ENCODE data around the gene CAMSAP1. TPM values are rescaled to one million over a fixed set of nuclear protein-coding genes. Genes with fewer than 3 reads are reported as not detected.

CAMSAP1 gene
- total and polyA plus RNA-seq, 4 donors: 41.7 to 58.8 (median 45.0) TPM

GRCh38 chr9:135811801-135812200 is 95.5 kb downstream of the CAMSAP1 start:
- WGBS (ENCODE audit: insufficient coverage): 16% methylated on average over 10 of the region's 11 CpGs
- no peaks in the 10 kb centered on the region for H3K27me3 ChIP-seq (ENCODE audit: control insufficient read depth, insufficient read depth, low read length)
- peaks cover 10% of the 10 kb centered on the region for H3K4me1 ChIP-seq (ENCODE audit: control insufficient read depth, insufficient read depth, low read length)
- H3K27ac ChIP-seq (ENCODE audit: low read depth, low read length): no peak overlapping the region
- H3K4me3 ChIP-seq (ENCODE audit: low read depth, low read length): no peak overlapping the region
- H3K9me3 ChIP-seq (ENCODE audit: control insufficient read depth, insufficient read depth, low read length): no peaks in the 10 kb centered on the region
- peak; percentile 17 to 89 (median 39) for DNase-seq (ENCODE audit: low read depth in 4 of 6, low spot score in 6 of 6)
- H3K36me3 ChIP-seq (ENCODE audit: control insufficient read depth, insufficient read depth, low read length): peaks cover 59% of the 10 kb centered on the region

DNA sequence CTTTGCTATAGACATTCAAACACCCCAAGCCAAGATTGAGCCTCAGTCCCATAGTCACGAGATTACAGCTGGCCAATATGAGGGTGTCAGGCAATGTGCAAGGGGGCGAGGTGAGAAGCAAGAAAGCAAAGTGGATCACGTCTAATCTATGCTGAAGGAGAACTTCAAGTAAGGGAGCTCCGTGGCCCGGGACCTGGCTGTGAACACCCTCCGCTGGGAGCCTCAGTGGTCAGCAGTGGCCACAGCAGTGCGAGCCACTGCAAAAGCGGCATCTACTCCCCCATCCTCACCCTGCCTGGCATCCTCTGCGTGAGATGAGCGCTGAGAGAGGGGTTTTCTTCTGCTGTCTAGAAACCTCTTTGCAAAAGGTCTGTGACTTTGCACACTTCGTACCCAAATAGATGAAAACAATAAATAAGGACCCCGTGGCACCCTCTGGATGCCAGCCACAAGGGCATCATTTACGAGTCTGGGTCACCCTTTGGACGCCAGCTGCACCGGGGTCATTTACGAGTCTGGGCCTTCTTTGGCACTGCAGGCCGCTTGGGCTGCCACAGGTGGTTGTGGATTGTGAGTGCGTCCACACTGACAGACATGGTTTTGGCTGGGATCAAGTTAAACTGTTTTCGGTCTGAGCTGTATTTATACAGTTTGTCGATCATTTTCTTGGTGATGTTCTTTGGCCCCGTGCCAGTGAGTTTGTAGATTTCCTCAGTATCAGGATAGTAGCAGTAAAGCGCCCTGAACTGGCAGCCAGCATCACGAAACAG is 96.4 kb downstream of the CAMSAP1 start:
- Histone ChIP-seq H3K27ac (ENCODE audit: low read depth, low read length) (no peak overlapping the region), H3K4me3 (ENCODE audit: low read depth, low read length) (no peak overlapping the region)

DNA sequence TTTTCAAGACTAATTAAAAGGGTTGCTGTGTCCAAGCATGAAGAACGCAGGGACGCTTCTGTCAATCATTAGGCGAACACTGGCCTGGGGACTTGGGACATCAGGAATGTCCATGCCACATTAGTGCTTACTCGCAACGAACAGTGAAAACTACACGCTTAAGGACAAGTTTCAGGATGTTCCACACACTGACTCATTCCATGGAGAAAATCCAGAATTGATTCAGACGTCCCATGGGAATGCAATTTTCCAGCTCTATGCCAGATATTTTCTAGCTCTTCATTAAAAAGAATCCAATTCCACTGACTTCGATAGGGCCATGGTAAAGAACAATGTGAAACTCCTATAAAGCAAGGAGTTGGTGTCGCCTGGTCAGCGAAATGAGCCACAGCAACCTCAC is 98.2 kb downstream of the CAMSAP1 start:
- H3K27me3 ChIP-seq (ENCODE audit: control insufficient read depth, insufficient read depth, low read length): no peaks in the 10 kb centered on the region
- H3K4me1 ChIP-seq (ENCODE audit: control insufficient read depth, insufficient read depth, low read length): peaks cover 10% of the 10 kb centered on the region
- no peaks in the 10 kb centered on the region for H3K9me3 ChIP-seq (ENCODE audit: control insufficient read depth, insufficient read depth, low read length)
- peaks cover 44% of the 10 kb centered on the region for H3K36me3 ChIP-seq (ENCODE audit: control insufficient read depth, insufficient read depth, low read length)
- no peak overlapping the region for H3K4me3 ChIP-seq (ENCODE audit: low read depth, low read length)
- WGBS (ENCODE audit: insufficient coverage): 91% methylated on average over 6 of the region's 10 CpGs
- H3K27ac ChIP-seq (ENCODE audit: low read depth, low read length): no peak overlapping the region
- no peak for DNase-seq (ENCODE audit: low read depth in 4 of 6, low spot score in 6 of 6)

More for the DNA sequence above, 96.4 kb downstream of the CAMSAP1 start:
- Histone ChIP-seq H3K27me3 (ENCODE audit: control insufficient read depth, insufficient read depth, low read length) (no peaks in the 10 kb centered on the region), H3K9me3 (ENCODE audit: control insufficient read depth, insufficient read depth, low read length) (no peaks in the 10 kb centered on the region), H3K4me1 (ENCODE audit: control insufficient read depth, insufficient read depth, low read length) (peaks cover 10% of the 10 kb centered on the region), H3K36me3 (ENCODE audit: control insufficient read depth, insufficient read depth, low read length) (peaks cover 50% of the 10 kb centered on the region)
- 90% methylated on average over 16 of the region's 23 CpGs for WGBS (ENCODE audit: insufficient coverage)
- peak in 1 of 6 donors; percentile 14 for DNase-seq (ENCODE audit: low read depth in 4 of 6, low spot score in 6 of 6)

GRCh38 chr9:135805422-135806022 is 101.8 kb downstream of the CAMSAP1 start:
- 90% methylated on average over 22 of the region's 22 CpGs for WGBS (ENCODE audit: insufficient coverage)
- DNase-seq (ENCODE audit: low read depth in 4 of 6, low spot score in 6 of 6): no peak

DNA sequence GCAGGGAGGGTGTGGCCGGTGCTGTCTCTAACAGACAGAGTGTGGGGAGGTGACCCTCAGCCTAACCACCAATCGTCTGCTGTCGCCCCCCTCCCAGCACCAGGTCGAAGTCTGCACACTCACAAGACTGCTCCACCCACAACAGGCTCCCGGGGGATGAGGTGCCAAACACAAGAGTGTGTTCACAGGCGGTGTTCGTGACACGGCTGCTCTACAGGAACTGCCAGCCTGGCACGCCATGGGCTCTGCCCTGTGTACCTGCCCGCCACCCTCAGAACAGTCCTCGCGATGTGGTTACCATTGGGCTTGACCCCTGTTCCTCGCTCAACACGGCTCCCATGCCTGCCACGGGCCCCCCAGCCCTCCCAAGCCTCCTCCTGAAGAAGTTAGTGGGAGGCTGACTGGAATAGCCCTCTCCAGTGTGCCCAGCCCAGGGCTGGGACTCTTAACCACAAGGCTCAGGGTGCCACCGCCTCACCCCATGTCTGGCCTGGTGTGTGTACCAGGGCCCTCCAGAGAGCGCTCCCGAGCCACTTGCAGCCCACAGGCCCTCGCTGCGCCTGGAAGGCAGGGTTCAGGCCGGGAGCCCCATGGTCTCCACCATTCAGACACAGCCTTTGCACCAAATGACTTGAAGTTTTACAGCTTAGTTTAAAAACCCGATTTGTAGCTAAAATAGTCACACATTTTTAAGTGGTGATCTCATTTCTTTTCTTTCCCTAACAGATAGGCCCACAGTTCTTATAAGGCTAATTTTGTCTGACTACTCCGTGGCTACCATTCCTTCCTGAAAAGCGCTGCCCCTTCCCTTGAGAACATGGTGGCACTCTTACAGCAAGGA is 102.5 kb downstream of the CAMSAP1 start:
- H3K36me3 ChIP-seq (ENCODE audit: control insufficient read depth, insufficient read depth, low read length): peaks cover 10% of the 10 kb centered on the region
- H3K27ac ChIP-seq (ENCODE audit: low read depth, low read length): no peak overlapping the region
- DNase-seq (ENCODE audit: low read depth in 4 of 6, low spot score in 6 of 6): no peak
- no peaks in the 10 kb centered on the region for H3K4me1 ChIP-seq (ENCODE audit: control insufficient read depth, insufficient read depth, low read length)
- no peak overlapping the region for H3K4me3 ChIP-seq (ENCODE audit: low read depth, low read length)
- no peaks in the 10 kb centered on the region for H3K27me3 ChIP-seq (ENCODE audit: control insufficient read depth, insufficient read depth, low read length)
- H3K9me3 ChIP-seq (ENCODE audit: control insufficient read depth, insufficient read depth, low read length): no peaks in the 10 kb centered on the region
- 85% methylated on average over 23 of the region's 24 CpGs for WGBS (ENCODE audit: insufficient coverage)

More at GRCh38 chr9:135805422-135806022, 101.8 kb downstream of the CAMSAP1 start:
- peaks cover 14% of the 10 kb centered on the region for H3K36me3 ChIP-seq (ENCODE audit: control insufficient read depth, insufficient read depth, low read length)
- H3K4me1 ChIP-seq (ENCODE audit: control insufficient read depth, insufficient read depth, low read length): no peaks in the 10 kb centered on the region
- H3K9me3 ChIP-seq (ENCODE audit: control insufficient read depth, insufficient read depth, low read length): no peaks in the 10 kb centered on the region
- no peak overlapping the region for H3K27ac ChIP-seq (ENCODE audit: low read depth, low read length)
- no peak overlapping the region for H3K4me3 ChIP-seq (ENCODE audit: low read depth, low read length)
- H3K27me3 ChIP-seq (ENCODE audit: control insufficient read depth, insufficient read depth, low read length): no peaks in the 10 kb centered on the region

GRCh38 chr9:135803441-135803840 is 103.9 kb downstream of the CAMSAP1 start:
- 96% methylated on average over 10 of the region's 10 CpGs for WGBS (ENCODE audit: insufficient coverage)
- Histone ChIP-seq H3K36me3 (ENCODE audit: control insufficient read depth, insufficient read depth, low read length) (peaks cover 8% of the 10 kb centered on the region), H3K9me3 (ENCODE audit: control insufficient read depth, insufficient read depth, low read length) (no peaks in the 10 kb centered on the region), H3K4me3 (ENCODE audit: low read depth, low read length) (no peak overlapping the region), H3K27ac (ENCODE audit: low read depth, low read length) (no peak overlapping the region), H3K27me3 (ENCODE audit: control insufficient read depth, insufficient read depth, low read length) (no peaks in the 10 kb centered on the region), H3K4me1 (ENCODE audit: control insufficient read depth, insufficient read depth, low read length) (no peaks in the 10 kb centered on the region)
- no peak for DNase-seq (ENCODE audit: low read depth in 4 of 6, low spot score in 6 of 6)

DNA sequence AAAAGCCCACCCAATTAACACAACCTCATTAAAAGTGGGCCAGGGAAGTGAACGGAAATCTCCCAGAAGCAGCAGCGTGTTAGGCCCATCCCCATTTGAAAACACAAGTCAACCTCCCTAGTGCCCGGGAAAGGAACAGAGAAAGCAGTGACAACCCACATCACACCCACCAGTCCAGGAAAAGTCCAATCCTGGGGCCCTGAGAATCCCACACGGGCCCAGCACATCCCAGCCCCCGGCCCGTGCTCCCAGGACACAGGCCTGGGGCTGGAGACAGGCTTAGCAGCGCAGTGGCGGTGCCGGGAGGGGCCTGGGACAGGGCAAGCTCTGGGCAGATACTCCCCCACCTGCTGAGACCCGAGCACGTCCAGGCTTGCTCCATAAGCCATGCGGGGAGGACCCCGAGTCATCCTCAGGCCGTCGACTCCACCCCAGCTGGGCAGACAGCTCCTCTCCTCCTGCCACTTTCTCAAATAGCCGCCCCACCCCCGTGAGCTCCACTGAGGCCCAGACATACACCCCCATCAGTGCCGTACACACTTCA is 104.4 kb downstream of the CAMSAP1 start:
- WGBS (ENCODE audit: insufficient coverage): 41% methylated on average over 17 of the region's 18 CpGs
- Histone ChIP-seq H3K4me3 (ENCODE audit: low read depth, low read length) (no peak overlapping the region), H3K36me3 (ENCODE audit: control insufficient read depth, insufficient read depth, low read length) (peaks cover 10% of the 10 kb centered on the region), H3K9me3 (ENCODE audit: control insufficient read depth, insufficient read depth, low read length) (no peaks in the 10 kb centered on the region), H3K27ac (ENCODE audit: low read depth, low read length) (no peak overlapping the region), H3K4me1 (ENCODE audit: control insufficient read depth, insufficient read depth, low read length) (peaks cover 4% of the 10 kb centered on the region), H3K27me3 (ENCODE audit: control insufficient read depth, insufficient read depth, low read length) (no peaks in the 10 kb centered on the region)
- no peak for DNase-seq (ENCODE audit: low read depth in 4 of 6, low spot score in 6 of 6)

GRCh38 chr9:135801070-135801469 is 106.3 kb downstream of the CAMSAP1 start:
- Histone ChIP-seq H3K36me3 (ENCODE audit: control insufficient read depth, insufficient read depth, low read length) (peaks cover 10% of the 10 kb centered on the region), H3K4me1 (ENCODE audit: control insufficient read depth, insufficient read depth, low read length) (peaks cover 9% of the 10 kb centered on the region), H3K27ac (ENCODE audit: low read depth, low read length) (no peak overlapping the region), H3K9me3 (ENCODE audit: control insufficient read depth, insufficient read depth, low read length) (no peaks in the 10 kb centered on the region), H3K4me3 (ENCODE audit: low read depth, low read length) (no peak overlapping the region), H3K27me3 (ENCODE audit: control insufficient read depth, insufficient read depth, low read length) (no peaks in the 10 kb centered on the region)
- no peak for DNase-seq (ENCODE audit: low read depth in 4 of 6, low spot score in 6 of 6)
- 94% methylated on average over 6 of the region's 6 CpGs for WGBS (ENCODE audit: insufficient coverage)

DNA sequence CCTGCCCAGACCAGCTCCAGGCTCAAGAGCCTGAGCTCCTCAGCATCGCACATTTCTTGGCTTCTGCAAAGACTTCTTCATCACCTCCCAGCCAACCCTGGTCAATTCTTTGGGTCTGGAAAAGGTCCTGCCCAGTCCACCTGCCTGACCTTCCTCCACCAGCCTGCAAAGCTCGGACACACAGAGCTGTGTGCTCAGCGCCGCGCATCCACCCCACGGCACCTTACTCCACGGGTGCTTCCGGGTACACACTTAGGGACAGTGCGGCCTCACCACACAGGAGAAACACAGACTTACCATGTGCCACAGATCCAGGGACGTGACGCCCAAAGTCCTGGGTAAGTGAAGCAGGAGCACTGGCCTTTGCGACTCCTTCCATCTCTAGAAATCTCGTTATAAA is 108.1 kb downstream of the CAMSAP1 start:
- Histone ChIP-seq H3K36me3 (ENCODE audit: control insufficient read depth, insufficient read depth, low read length) (peaks cover 2% of the 10 kb centered on the region), H3K4me1 (ENCODE audit: control insufficient read depth, insufficient read depth, low read length) (peaks cover 9% of the 10 kb centered on the region), H3K4me3 (ENCODE audit: low read depth, low read length) (no peak overlapping the region), H3K27ac (ENCODE audit: low read depth, low read length) (no peak overlapping the region), H3K9me3 (ENCODE audit: control insufficient read depth, insufficient read depth, low read length) (no peaks in the 10 kb centered on the region), H3K27me3 (ENCODE audit: control insufficient read depth, insufficient read depth, low read length) (no peaks in the 10 kb centered on the region)
- 97% methylated on average over 12 of the region's 13 CpGs for WGBS (ENCODE audit: insufficient coverage)
- no peak for DNase-seq (ENCODE audit: low read depth in 4 of 6, low spot score in 6 of 6)
